ENCODE measurements around the gene IL1RN.

The IL1RN gene

GRCh38 chr2:113111121-113111520 is 16.3 kb upstream of the IL1RN start:
- Histone ChIP-seq H3K27me3 (ENCODE audit: control insufficient read depth in 1 of 2, insufficient read depth in 2 of 2, low read length in 2 of 2) (no peaks in the 10 kb centered on the region), H3K9me3 (ENCODE audit: low read length) (no peaks in the 10 kb centered on the region), H3K4me1 (ENCODE audit: insufficient read depth, low read length) (no peaks in the 10 kb centered on the region), H3K9ac (ENCODE audit: low read length) (no peak overlapping the region), H3K36me3 (ENCODE audit: insufficient read depth, low read length) (no peaks in the 10 kb centered on the region), H3K27ac (ENCODE audit: low read depth, low read length) (no peak overlapping the region), H3K4me3 (ENCODE audit: low read depth in 1 of 2, low read length in 2 of 2) (no peak overlapping the region)

DNA sequence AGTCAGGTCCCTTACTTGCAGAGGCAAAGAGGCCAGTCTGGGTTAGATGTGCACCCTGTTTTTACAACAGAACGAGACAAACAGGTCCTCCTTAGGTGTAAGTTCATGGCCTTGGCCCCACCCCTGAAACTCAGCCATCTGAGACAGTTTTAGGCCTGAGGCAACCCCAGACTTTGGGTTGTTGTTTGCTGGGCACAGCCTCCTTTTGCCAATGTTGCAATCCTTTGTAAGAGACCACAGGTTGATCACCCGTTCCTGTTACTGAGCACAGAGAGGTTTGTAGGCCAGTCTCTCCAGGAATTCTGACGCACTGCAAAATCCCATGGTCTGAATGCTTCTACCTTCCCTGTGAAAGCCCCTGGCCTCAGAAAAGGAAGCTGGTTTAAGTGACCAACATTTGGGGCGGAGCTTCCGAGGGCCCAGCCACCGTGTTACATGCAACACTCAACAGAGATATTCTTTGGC is 15.5 kb upstream of the IL1RN start:
- H3K27ac ChIP-seq (ENCODE audit: low read depth, low read length): no peak overlapping the region
- no peak overlapping the region for H3K4me3 ChIP-seq (ENCODE audit: low read depth in 1 of 2, low read length in 2 of 2)
- no peak overlapping the region for H3K9ac ChIP-seq (ENCODE audit: low read length)
- H3K36me3 ChIP-seq (ENCODE audit: insufficient read depth, low read length): no peaks in the 10 kb centered on the region
- H3K4me1 ChIP-seq (ENCODE audit: insufficient read depth, low read length): no peaks in the 10 kb centered on the region
- no peaks in the 10 kb centered on the region for H3K27me3 ChIP-seq (ENCODE audit: control insufficient read depth in 1 of 2, insufficient read depth in 2 of 2, low read length in 2 of 2)
- H3K9me3 ChIP-seq (ENCODE audit: low read length): no peaks in the 10 kb centered on the region

DNA sequence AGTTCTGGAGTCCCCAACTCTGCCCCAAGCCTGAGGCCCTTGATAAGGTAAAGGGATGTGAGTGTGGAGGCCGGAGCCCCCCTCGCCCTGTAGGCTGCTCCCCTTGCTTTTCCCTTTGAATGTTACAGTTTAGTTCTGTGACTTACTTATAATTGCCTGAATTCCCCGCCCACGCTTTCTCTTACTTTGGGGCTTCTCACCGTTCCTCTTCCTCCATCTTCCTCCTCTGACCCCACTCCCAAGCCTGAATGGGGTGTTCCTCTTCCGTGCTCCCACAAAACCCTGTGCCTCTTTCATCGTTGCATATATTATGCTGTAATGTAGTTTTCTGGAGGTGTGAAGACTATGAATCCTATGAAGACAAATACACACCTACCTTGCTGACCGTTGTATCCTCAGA is 15.0 kb upstream of the IL1RN start:
- no peak overlapping the region for H3K4me3 ChIP-seq (ENCODE audit: low read depth in 1 of 2, low read length in 2 of 2)
- H3K27me3 ChIP-seq (ENCODE audit: control insufficient read depth in 1 of 2, insufficient read depth in 2 of 2, low read length in 2 of 2): no peaks in the 10 kb centered on the region
- H3K4me1 ChIP-seq (ENCODE audit: insufficient read depth, low read length): no peaks in the 10 kb centered on the region
- no peak overlapping the region for H3K9ac ChIP-seq (ENCODE audit: low read length)
- H3K9me3 ChIP-seq (ENCODE audit: low read length): no peaks in the 10 kb centered on the region
- H3K36me3 ChIP-seq (ENCODE audit: insufficient read depth, low read length): no peaks in the 10 kb centered on the region
- no peak overlapping the region for H3K27ac ChIP-seq (ENCODE audit: low read depth, low read length)

- Histone ChIP-seq H3K27ac (ENCODE audit: low read depth, low read length) (no peak overlapping the region), H3K9ac (ENCODE audit: low read length) (no peak overlapping the region), H3K4me3 (ENCODE audit: low read depth in 1 of 2, low read length in 2 of 2) (no peak overlapping the region), H3K9me3 (ENCODE audit: low read length) (no peaks in the 10 kb centered on the region), H3K4me1 (ENCODE audit: insufficient read depth, low read length) (no peaks in the 10 kb centered on the region), H3K27me3 (ENCODE audit: control insufficient read depth in 1 of 2, insufficient read depth in 2 of 2, low read length in 2 of 2) (no peaks in the 10 kb centered on the region), H3K36me3 (ENCODE audit: insufficient read depth, low read length) (no peaks in the 10 kb centered on the region)
Measured at GRCh38 chr2:113112871-113113270, 14.5 kb upstream of the IL1RN start.

GRCh38 chr2:113113807-113114206 is 13.6 kb upstream of the IL1RN start:
- no peak overlapping the region for H3K4me3 ChIP-seq (ENCODE audit: low read depth in 1 of 2, low read length in 2 of 2)
- H3K27me3 ChIP-seq (ENCODE audit: control insufficient read depth in 1 of 2, insufficient read depth in 2 of 2, low read length in 2 of 2): no peaks in the 10 kb centered on the region
- H3K27ac ChIP-seq (ENCODE audit: low read depth, low read length): no peak overlapping the region
- no peak overlapping the region for H3K9ac ChIP-seq (ENCODE audit: low read length)
- no peaks in the 10 kb centered on the region for H3K36me3 ChIP-seq (ENCODE audit: insufficient read depth, low read length)
- H3K4me1 ChIP-seq (ENCODE audit: insufficient read depth, low read length): no peaks in the 10 kb centered on the region
- H3K9me3 ChIP-seq (ENCODE audit: low read length): no peaks in the 10 kb centered on the region

DNA sequence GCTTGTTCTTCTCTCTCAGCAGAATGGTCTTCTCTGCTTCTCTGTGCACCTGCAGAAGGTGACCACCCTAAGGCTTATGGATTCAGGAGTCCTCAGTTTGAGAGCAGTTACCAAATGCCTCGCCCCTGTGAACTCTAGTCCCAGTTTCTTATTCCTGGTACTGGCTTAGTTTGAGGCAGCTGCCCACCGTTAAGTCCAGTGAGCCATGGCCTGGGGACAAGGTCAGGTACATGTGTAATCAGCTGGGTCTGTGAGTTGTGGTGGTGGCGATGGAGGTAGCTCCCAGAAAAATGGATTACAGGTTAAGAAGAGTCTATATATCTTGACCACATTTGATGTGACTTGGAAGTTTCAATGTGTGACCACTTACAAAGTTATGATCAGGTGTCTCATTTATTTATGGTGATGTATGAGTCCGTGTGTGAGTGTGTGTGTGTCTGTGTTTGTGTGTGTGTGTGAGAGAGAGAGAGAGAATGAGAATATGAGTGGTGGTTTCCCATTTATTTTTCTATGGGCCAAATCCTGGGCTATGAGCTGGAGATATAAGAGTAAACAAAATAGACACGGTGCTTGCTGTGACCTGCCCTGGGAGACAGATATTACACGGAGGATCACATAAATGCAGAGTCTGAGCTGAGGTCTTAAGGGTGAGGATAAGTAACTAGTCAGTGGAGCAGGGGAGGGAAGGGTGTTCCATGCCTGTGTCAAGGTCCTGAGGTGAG is 13.0 kb upstream of the IL1RN start:
- Histone ChIP-seq H3K9ac (ENCODE audit: low read length) (no peak overlapping the region), H3K27ac (ENCODE audit: low read depth, low read length) (no peak overlapping the region), H3K4me3 (ENCODE audit: low read depth in 1 of 2, low read length in 2 of 2) (no peak overlapping the region), H3K9me3 (ENCODE audit: low read length) (no peaks in the 10 kb centered on the region), H3K4me1 (ENCODE audit: insufficient read depth, low read length) (no peaks in the 10 kb centered on the region), H3K27me3 (ENCODE audit: control insufficient read depth in 1 of 2, insufficient read depth in 2 of 2, low read length in 2 of 2) (no peaks in the 10 kb centered on the region), H3K36me3 (ENCODE audit: insufficient read depth, low read length) (no peaks in the 10 kb centered on the region)

- no peaks in the 10 kb centered on the region for H3K9me3 ChIP-seq (ENCODE audit: low read length)
- no peaks in the 10 kb centered on the region for H3K36me3 ChIP-seq (ENCODE audit: insufficient read depth, low read length)
- no peak overlapping the region for H3K27ac ChIP-seq (ENCODE audit: low read depth, low read length)
- H3K4me3 ChIP-seq (ENCODE audit: low read depth in 1 of 2, low read length in 2 of 2): no peak overlapping the region
- no peaks in the 10 kb centered on the region for H3K27me3 ChIP-seq (ENCODE audit: control insufficient read depth in 1 of 2, insufficient read depth in 2 of 2, low read length in 2 of 2)
- H3K9ac ChIP-seq (ENCODE audit: low read length): no peak overlapping the region
- no peaks in the 10 kb centered on the region for H3K4me1 ChIP-seq (ENCODE audit: insufficient read depth, low read length)
Measured at GRCh38 chr2:113114996-113115395, 12.4 kb upstream of the IL1RN start.

- no peaks in the 10 kb centered on the region for H3K36me3 ChIP-seq (ENCODE audit: insufficient read depth, low read length)
- no peak overlapping the region for H3K4me3 ChIP-seq (ENCODE audit: low read depth in 1 of 2, low read length in 2 of 2)
- H3K9ac ChIP-seq (ENCODE audit: low read length): no peak overlapping the region
- H3K9me3 ChIP-seq (ENCODE audit: low read length): no peaks in the 10 kb centered on the region
- no peak overlapping the region for H3K27ac ChIP-seq (ENCODE audit: low read depth, low read length)
- no peaks in the 10 kb centered on the region for H3K27me3 ChIP-seq (ENCODE audit: control insufficient read depth in 1 of 2, insufficient read depth in 2 of 2, low read length in 2 of 2)
- no peaks in the 10 kb centered on the region for H3K4me1 ChIP-seq (ENCODE audit: insufficient read depth, low read length)
Measured at GRCh38 chr2:113116100-113116958, 11.1 kb upstream of the IL1RN start.

DNA sequence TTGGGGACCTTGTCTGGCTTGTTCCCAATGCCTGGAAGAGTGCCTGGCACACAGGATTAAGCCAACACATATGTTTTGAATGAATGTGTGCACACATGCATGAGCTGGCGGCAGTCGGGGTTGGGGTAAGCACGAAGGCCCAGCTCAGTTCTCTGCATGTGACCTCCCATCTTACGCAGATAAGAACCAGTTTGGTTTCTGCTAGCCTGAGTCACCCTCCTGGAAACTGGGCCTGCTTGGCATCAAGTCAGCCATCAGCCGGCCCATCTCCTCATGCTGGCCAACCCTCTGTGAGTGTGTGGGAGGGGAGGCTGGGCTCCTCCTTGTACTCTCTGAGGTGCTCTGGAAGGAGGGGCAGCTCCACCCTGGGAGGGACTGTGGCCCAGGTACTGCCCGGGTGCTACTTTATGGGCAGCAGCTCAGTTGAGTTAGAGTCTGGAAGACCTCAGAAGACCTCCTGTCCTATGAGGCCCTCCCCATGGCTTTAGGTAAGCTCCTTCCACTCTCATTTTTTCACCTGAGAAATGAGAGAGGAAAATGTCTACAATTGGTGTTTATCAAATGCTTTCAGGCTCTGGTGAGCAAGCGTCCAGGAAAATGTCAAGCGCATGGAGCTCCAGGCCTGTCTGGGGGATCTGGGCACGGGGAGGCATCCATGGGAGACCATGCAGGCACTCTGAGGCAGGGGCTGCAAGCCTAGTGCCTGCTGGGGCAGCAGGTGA is 9.7 kb upstream of the IL1RN start:
- no peaks in the 10 kb centered on the region for H3K36me3 ChIP-seq (ENCODE audit: insufficient read depth, low read length)
- no peaks in the 10 kb centered on the region for H3K4me1 ChIP-seq (ENCODE audit: insufficient read depth, low read length)
- H3K27ac ChIP-seq (ENCODE audit: low read depth, low read length): no peak overlapping the region
- H3K4me3 ChIP-seq (ENCODE audit: low read depth in 1 of 2, low read length in 2 of 2): no peak overlapping the region
- no peaks in the 10 kb centered on the region for H3K27me3 ChIP-seq (ENCODE audit: control insufficient read depth in 1 of 2, insufficient read depth in 2 of 2, low read length in 2 of 2)
- H3K9me3 ChIP-seq (ENCODE audit: low read length): no peaks in the 10 kb centered on the region
- H3K9ac ChIP-seq (ENCODE audit: low read length): no peak overlapping the region

- Histone ChIP-seq H3K27me3 (ENCODE audit: control insufficient read depth in 1 of 2, insufficient read depth in 2 of 2, low read length in 2 of 2) (no peaks in the 10 kb centered on the region), H3K27ac (ENCODE audit: low read depth, low read length) (no peak overlapping the region), H3K36me3 (ENCODE audit: insufficient read depth, low read length) (no peaks in the 10 kb centered on the region), H3K4me3 (ENCODE audit: low read depth in 1 of 2, low read length in 2 of 2) (no peak overlapping the region), H3K4me1 (ENCODE audit: insufficient read depth, low read length) (no peaks in the 10 kb centered on the region), H3K9me3 (ENCODE audit: low read length) (no peaks in the 10 kb centered on the region), H3K9ac (ENCODE audit: low read length) (no peak overlapping the region)
Measured at GRCh38 chr2:113118263-113118657, 9.1 kb upstream of the IL1RN start.

DNA sequence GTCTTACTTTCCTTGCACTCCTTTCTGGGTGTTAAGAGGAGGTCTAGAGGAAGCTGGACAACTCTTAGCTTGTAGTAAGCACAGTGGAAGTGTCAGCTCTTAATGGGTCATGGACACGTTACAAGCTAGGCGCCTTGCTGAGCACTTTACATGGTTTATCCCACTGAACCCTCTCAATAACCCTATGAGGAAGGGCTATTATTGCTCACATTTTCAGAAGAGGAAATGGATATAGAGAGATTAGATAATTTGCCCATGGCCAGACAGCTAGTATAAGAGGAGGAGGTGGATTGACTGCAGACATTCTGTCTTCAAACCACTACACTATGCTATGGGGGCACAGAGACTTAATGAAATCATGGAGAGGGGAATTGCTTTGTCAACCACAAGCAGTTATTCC is 8.3 kb upstream of the IL1RN start:
- H3K4me1 ChIP-seq (ENCODE audit: insufficient read depth, low read length): no peaks in the 10 kb centered on the region
- no peak overlapping the region for H3K4me3 ChIP-seq (ENCODE audit: low read depth in 1 of 2, low read length in 2 of 2)
- H3K27me3 ChIP-seq (ENCODE audit: control insufficient read depth in 1 of 2, insufficient read depth in 2 of 2, low read length in 2 of 2): no peaks in the 10 kb centered on the region
- H3K36me3 ChIP-seq (ENCODE audit: insufficient read depth, low read length): no peaks in the 10 kb centered on the region
- no peak overlapping the region for H3K9ac ChIP-seq (ENCODE audit: low read length)
- H3K9me3 ChIP-seq (ENCODE audit: low read length): no peaks in the 10 kb centered on the region
- no peak overlapping the region for H3K27ac ChIP-seq (ENCODE audit: low read depth, low read length)
